H9 (cell line): ENCODE results near the gene DCTPP1. TPM values are rescaled to one million over a fixed set of nuclear protein-coding genes. Genes with fewer than 3 reads are reported as not detected.

Experiments used
- DNase-seq: peaks from one replicate; pipeline ENCODE4 v3.0.0-alpha.2; 2017
- H2AFZ ChIP-seq: one replicate; pipeline ENCODE4 v1.6.1; 2013; ENCODE audit warnings: mild to moderate bottlenecking, low read length, control low read depth, moderate library complexity
- H2AK5ac ChIP-seq: 2 replicates; pipeline ENCODE4 v1.6.1; 2013; ENCODE audit warnings: low read length, control low read depth, mixed read lengths; ENCODE audit not compliant: insufficient read length
- H2BK120ac ChIP-seq: one replicate; pipeline ENCODE4 v1.6.1; 2013; ENCODE audit warnings: low read depth, mild to moderate bottlenecking, low read length, control low read depth, inconsistent platforms; ENCODE audit not compliant: poor library complexity, severe bottlenecking
- H2BK12ac ChIP-seq: 2 replicates; pipeline ENCODE4 v1.6.1; 2013; ENCODE audit warnings: low read length, control low read depth, mixed read lengths, low read depth; ENCODE audit not compliant: insufficient read length
- H2BK15ac ChIP-seq: 2 replicates; pipeline ENCODE4 v1.6.1; 2013; ENCODE audit warnings: low read depth, low read length, control low read depth
- H2BK20ac ChIP-seq: one replicate; pipeline ENCODE4 v1.6.1; 2013; ENCODE audit warnings: low read depth, mild to moderate bottlenecking, low read length, control low read depth, inconsistent platforms; ENCODE audit not compliant: poor library complexity, severe bottlenecking
- H2BK5ac ChIP-seq: 2 replicates; pipeline ENCODE4 v1.6.1; 2013; ENCODE audit warnings: low read length, control low read depth, mixed read lengths; ENCODE audit not compliant: insufficient read length
- H3K14ac ChIP-seq: 2 replicates; pipeline ENCODE4 v1.6.1; 2013; ENCODE audit warnings: low read length, control low read depth; ENCODE audit not compliant: insufficient read depth
- H3K18ac ChIP-seq: 2 replicates; pipeline ENCODE4 v1.6.1; 2013; ENCODE audit warnings: low read depth, mild to moderate bottlenecking, mixed read lengths, low read length, control low read depth; ENCODE audit not compliant: insufficient read length
- H3K23ac ChIP-seq: 2 replicates; pipeline ENCODE4 v1.6.1; 2013; ENCODE audit warnings: low read length, control low read depth, mixed read lengths, low read depth; ENCODE audit not compliant: insufficient read length
- H3K23me2 ChIP-seq: 2 replicates; pipeline ENCODE4 v1.6.1; 2013; ENCODE audit warnings: low read depth, mild to moderate bottlenecking, mixed read lengths, low read length, control low read depth; ENCODE audit not compliant: insufficient read length, poor library complexity, severe bottlenecking
- H3K27ac ChIP-seq: 2 replicates; pipeline ENCODE4 v1.5.1; 2013; ENCODE audit warnings: low read length, control low read depth, mixed read lengths, low read depth; ENCODE audit not compliant: insufficient read length
- H3K27me3 ChIP-seq: 2 replicates; pipeline ENCODE4 v1.6.1; 2013; ENCODE audit warnings: low read length, control low read depth, inconsistent platforms; ENCODE audit not compliant: insufficient read depth
- H3K4ac ChIP-seq: 2 replicates; pipeline ENCODE4 v1.6.1; 2013; ENCODE audit warnings: low read depth, mild to moderate bottlenecking, control low read depth, inconsistent platforms, low read length, moderate library complexity
- H3K4me1 ChIP-seq: 2 replicates; pipeline ENCODE4 v1.6.1; 2013; ENCODE audit warnings: low read length, control low read depth, inconsistent platforms; ENCODE audit not compliant: insufficient read depth
- H3K4me2 ChIP-seq: 2 replicates; pipeline ENCODE4 v1.6.1; 2013; ENCODE audit warnings: low read length, control low read depth, mixed read lengths; ENCODE audit not compliant: insufficient read length, insufficient read depth
- H3K56ac ChIP-seq: 2 replicates; pipeline ENCODE4 v1.6.1; 2013; ENCODE audit warnings: low read depth, mild to moderate bottlenecking, mixed read lengths, low read length, control low read depth; ENCODE audit not compliant: insufficient read length
- H3K79me1 ChIP-seq: 2 replicates; pipeline ENCODE4 v1.6.1; 2013; ENCODE audit warnings: low read depth, mild to moderate bottlenecking, moderate library complexity, low read length, control low read depth, inconsistent platforms; ENCODE audit not compliant: insufficient read depth, poor library complexity, severe bottlenecking
- H3K79me2 ChIP-seq: 2 replicates; pipeline ENCODE4 v1.6.1; 2013; ENCODE audit warnings: low read length, control low read depth, inconsistent platforms; ENCODE audit not compliant: insufficient read depth
- H3K9ac ChIP-seq: 2 replicates; pipeline ENCODE4 v1.6.1; 2013; ENCODE audit warnings: low read length, control low read depth, mixed read lengths; ENCODE audit not compliant: insufficient read length; ENCODE audit errors: extremely low read depth
- H3K9me3 ChIP-seq: one replicate; pipeline ENCODE4 v1.6.1; 2013; ENCODE audit warnings: low read depth, low read length, inconsistent platforms; ENCODE audit not compliant: control insufficient read depth
- H3T11ph ChIP-seq: one replicate; pipeline ENCODE4 v1.6.1; 2013; ENCODE audit warnings: mild to moderate bottlenecking, low read length, control low read depth, inconsistent platforms
- H4K20me1 ChIP-seq: one replicate; pipeline ENCODE4 v1.6.1; 2013; ENCODE audit not compliant: control insufficient read depth, insufficient read length, insufficient read depth
- H4K5ac ChIP-seq: 2 replicates; pipeline ENCODE4 v1.6.1; 2013; ENCODE audit warnings: low read depth, mild to moderate bottlenecking, mixed read lengths, low read length, control low read depth; ENCODE audit not compliant: insufficient read length
- H4K8ac ChIP-seq: replicated peaks from 2 replicates; pipeline ENCODE4 v1.6.1; 2013; ENCODE audit warnings: low read length, control low read depth, mixed read lengths, low read depth; ENCODE audit not compliant: insufficient read length
- H4K91ac ChIP-seq: 2 replicates; pipeline ENCODE4 v1.6.1; 2013; ENCODE audit warnings: low read depth, mild to moderate bottlenecking, moderate library complexity, mixed read lengths, low read length, control low read depth; ENCODE audit not compliant: insufficient read length
- H3K27ac Mint-ChIP-seq, 3 experiments: 2 replicates in 2 of 3; 3 replicates in 1 of 3; pipeline ENCODE4 v1.8.0; 2020 to 2021; ENCODE audit warnings: mixed read lengths in 3 of 3, mild to moderate bottlenecking in 1 of 3, moderate library complexity in 1 of 3
- H3K27me3 Mint-ChIP-seq: 2 replicates; pipeline ENCODE4 v1.8.0; 2021; ENCODE audit warnings: low read depth, mild to moderate bottlenecking, moderate library complexity, mixed read lengths
- H3K36me3 Mint-ChIP-seq, 3 experiments: 2 replicates in 2 of 3; 3 replicates in 1 of 3; pipeline ENCODE4 v1.8.0; 2020 to 2021; ENCODE audit warnings: low read depth in 3 of 3, mixed read lengths in 3 of 3; ENCODE audit not compliant: insufficient read depth in 1 of 3
- H3K4me1 Mint-ChIP-seq, 2 experiments: 2 replicates each; pipeline ENCODE4 v1.8.0; 2020; ENCODE audit warnings: mixed read lengths in 2 of 2
- H3K4me3 Mint-ChIP-seq, 2 experiments: 2 replicates in 1 of 2; 3 replicates in 1 of 2; pipeline ENCODE4 v1.8.0; 2020 to 2021; ENCODE audit warnings: mild to moderate bottlenecking in 2 of 2, mixed read lengths in 2 of 2, moderate library complexity in 1 of 2
- H3K9me3 Mint-ChIP-seq, 2 experiments: 2 replicates in 1 of 2; 3 replicates in 1 of 2; pipeline ENCODE4 v1.8.0; 2020; ENCODE audit warnings: mild to moderate bottlenecking in 2 of 2, mixed read lengths in 2 of 2, moderate library complexity in 1 of 2
- CTCF ChIP-seq: fragments of 200-600 bp; sonication (generic); conservative IDR thresholded peaks from 3 replicates; pipeline ENCODE4 v1.8.0; 2021; ENCODE audit warnings: antibody characterized with exemption, mild to moderate bottlenecking
- WGBS: extraction: QIAGEN DNeasy Blood & Tissue Kit; methylation state at CpG from one replicate; pipeline ENCODE4 v1.1.7; 2013; ENCODE audit warnings: missing lambda C conversion rate, low lambda C conversion rate, mixed read lengths; ENCODE audit not compliant: insufficient read length; ENCODE audit errors: extremely low coverage; 5-methylcytosine and 5-hydroxymethylcytosine counted together
- total RNA-seq: library from RNA; stranded (reverse); gene quantifications from 2 replicates; pipeline ENCODE4 v1.2.1, GENCODE V29; 2021

Gene DCTPP1
- total RNA-seq, 1 experiment from 2014 or later: 78.3 TPM

GRCh38 chr16:30438835-30439234 is 9.0 kb upstream of the DCTPP1 start:
- no CpG with 5 or more reads among the region's 5 CpGs for WGBS
- H2BK5ac ChIP-seq: no peak overlapping the region
- H3K79me2 ChIP-seq: no peaks in the 10 kb centered on the region
- H3K79me1 ChIP-seq: no peaks in the 10 kb centered on the region
- no peaks in the 10 kb centered on the region for H3K23me2 ChIP-seq
- H3K18ac ChIP-seq: no peak overlapping the region
- H2BK15ac ChIP-seq: no peak overlapping the region
- H2BK20ac ChIP-seq: no peak overlapping the region
- H3K56ac ChIP-seq: no peak overlapping the region
- no peaks in the 10 kb centered on the region for H3K27me3 ChIP-seq
- H4K20me1 ChIP-seq: no peaks in the 10 kb centered on the region
- Mint-ChIP-seq H3K27me3 (peaks cover 26% of the 10 kb centered on the region), H3K9me3 (no peaks in the 10 kb centered on the region; a peak in 3 of 5 replicates), H3K36me3 (peaks cover 2 to 9% (median 9%) of the 10 kb centered on the region in 3 experiments), H3K27ac (no peak overlapping the region), H3K4me3 (no peak overlapping the region; a peak in 1 of 5 replicates), H3K4me1 (peaks cover 4 to 6% of the 10 kb centered on the region in 2 experiments)
- no peak overlapping the region for H2AK5ac ChIP-seq
- TF ChIP-seq CTCF: no peak
- H3K9ac ChIP-seq: no peak overlapping the region
- no peak overlapping the region for H2BK12ac ChIP-seq
- H3K4me2 ChIP-seq: no peak overlapping the region
- H4K5ac ChIP-seq: no peak overlapping the region
- no peak overlapping the region for H3K14ac ChIP-seq
- no peaks in the 10 kb centered on the region for H3K4me1 ChIP-seq
- no peak overlapping the region for H3K27ac ChIP-seq
- no peak overlapping the region for H2AFZ ChIP-seq
- no peak overlapping the region for H4K8ac ChIP-seq
- no peak for DNase-seq
- no peak overlapping the region for H3K23ac ChIP-seq
- no peak overlapping the region for H2BK120ac ChIP-seq
- no peak overlapping the region for H3T11ph ChIP-seq
- no peak overlapping the region for H3K4ac ChIP-seq
- H4K91ac ChIP-seq: no peak overlapping the region
- no peaks in the 10 kb centered on the region for H3K9me3 ChIP-seq
